ENCODE measurements around the gene TLNRD1.

The TLNRD1 gene

GRCh38 chr15:80991421-80991820 lies 9.3 kb upstream of the TLNRD1 start:
- no peak overlapping the region for H3K4me3 ChIP-seq (ENCODE audit: insufficient read depth, low read length, poor library complexity, severe bottlenecking)
- no peaks in the 10 kb centered on the region for H3K36me3 ChIP-seq (ENCODE audit: low read length)
- H3K9me2 ChIP-seq (replicated peaks; ENCODE audit: insufficient read depth, low read length): no peaks in the 10 kb centered on the region
- TF ChIP-seq CTCF (IDR thresholded peaks at IDR 0.05; ENCODE audit: insufficient read depth, low read length, poor library complexity, severe bottlenecking) (no peak), EZH2phosphoT487 (conservative IDR thresholded peaks at IDR 0.05; ENCODE audit: low read length) (no peak)
- no peak overlapping the region for H2AFZ ChIP-seq (ENCODE audit: low read depth, low read length, severe bottlenecking)
- no peaks in the 10 kb centered on the region for H4K20me1 ChIP-seq (ENCODE audit: low read depth, low read length)
- H3K79me2 ChIP-seq (ENCODE audit: insufficient read depth, low read length): peaks cover 31% of the 10 kb centered on the region
- no peaks in the 10 kb centered on the region for H3K9me3 ChIP-seq (ENCODE audit: insufficient read depth, low read length)
- H3F3A ChIP-seq (ENCODE audit: insufficient read depth): peaks cover 11% of the 10 kb centered on the region
- no peak overlapping the region for H3K9ac ChIP-seq (ENCODE audit: low read length)
- H3K27ac ChIP-seq (ENCODE audit: low read depth, low read length): no peak overlapping the region
- no peak overlapping the region for H3K4me2 ChIP-seq (ENCODE audit: low read depth, low read length, poor library complexity, severe bottlenecking)
- no peaks in the 10 kb centered on the region for H3K27me3 ChIP-seq (ENCODE audit: low read length)

GRCh38 chr15:80992006-80992405 lies 8.7 kb upstream of the TLNRD1 start:
- TF ChIP-seq CTCF (IDR thresholded peaks at IDR 0.05; ENCODE audit: insufficient read depth, low read length, poor library complexity, severe bottlenecking) (no peak), EZH2phosphoT487 (conservative IDR thresholded peaks at IDR 0.05; ENCODE audit: low read length) (no peak)
- Histone ChIP-seq H3F3A (ENCODE audit: insufficient read depth) (peaks cover 11% of the 10 kb centered on the region), H3K9me3 (ENCODE audit: insufficient read depth, low read length) (no peaks in the 10 kb centered on the region), H3K4me3 (ENCODE audit: insufficient read depth, low read length, poor library complexity, severe bottlenecking) (no peak overlapping the region), H3K36me3 (ENCODE audit: low read length) (no peaks in the 10 kb centered on the region), H3K9me2 (replicated peaks; ENCODE audit: insufficient read depth, low read length) (no peaks in the 10 kb centered on the region), H3K27ac (ENCODE audit: low read depth, low read length) (no peak overlapping the region), H3K27me3 (ENCODE audit: low read length) (no peaks in the 10 kb centered on the region), H3K79me2 (ENCODE audit: insufficient read depth, low read length) (peaks cover 25% of the 10 kb centered on the region), H3K4me2 (ENCODE audit: low read depth, low read length, poor library complexity, severe bottlenecking) (no peak overlapping the region), H3K9ac (ENCODE audit: low read length) (no peak overlapping the region), H2AFZ (ENCODE audit: low read depth, low read length, severe bottlenecking) (no peak overlapping the region), H4K20me1 (ENCODE audit: low read depth, low read length) (no peaks in the 10 kb centered on the region)

GRCh38 chr15:80992441-80992840 lies 8.3 kb upstream of the TLNRD1 start:
- TF ChIP-seq EZH2phosphoT487 (conservative IDR thresholded peaks at IDR 0.05; ENCODE audit: low read length) (no peak), CTCF (IDR thresholded peaks at IDR 0.05; ENCODE audit: insufficient read depth, low read length, poor library complexity, severe bottlenecking) (no peak)
- no peak overlapping the region for H3K4me3 ChIP-seq (ENCODE audit: insufficient read depth, low read length, poor library complexity, severe bottlenecking)
- no peaks in the 10 kb centered on the region for H4K20me1 ChIP-seq (ENCODE audit: low read depth, low read length)
- no peak overlapping the region for H3K9ac ChIP-seq (ENCODE audit: low read length)
- H3K9me3 ChIP-seq (ENCODE audit: insufficient read depth, low read length): no peaks in the 10 kb centered on the region
- no peaks in the 10 kb centered on the region for H3K36me3 ChIP-seq (ENCODE audit: low read length)
- peaks cover 11% of the 10 kb centered on the region for H3F3A ChIP-seq (ENCODE audit: insufficient read depth)
- no peak overlapping the region for H3K27ac ChIP-seq (ENCODE audit: low read depth, low read length)
- H3K9me2 ChIP-seq (replicated peaks; ENCODE audit: insufficient read depth, low read length): no peaks in the 10 kb centered on the region
- no peaks in the 10 kb centered on the region for H3K27me3 ChIP-seq (ENCODE audit: low read length)
- H3K4me2 ChIP-seq (ENCODE audit: low read depth, low read length, poor library complexity, severe bottlenecking): no peak overlapping the region
- H2AFZ ChIP-seq (ENCODE audit: low read depth, low read length, severe bottlenecking): no peak overlapping the region
- peaks cover 20% of the 10 kb centered on the region for H3K79me2 ChIP-seq (ENCODE audit: insufficient read depth, low read length)
